Measurements from ENCODE around the gene TNF. TPM values are rescaled to one million over a fixed set of nuclear protein-coding genes. Genes with fewer than 3 reads are reported as not detected.

The TNF gene
- 100 to 1,000 TPM; 161 to 162 TPM for total RNA-seq

GRCh38 chr6:31575335-31575901, at the start of gene TNF:
Gene TNF, plus strand, starts transcription at chr6:31575565. Its CDS starts 177 bp downstream, at chr6:31575742.
- ChIA-PET CTCF (interaction anchor here (0.8 to 9.0 kb wide), 6 partner anchors 11 to 34 kb away, joined by 3 to 80 read pairs (median 18); partner anchors contain the start of genes ATP6V1G2, DDX39B, LST1 and NCR3), POLR2A (interaction anchor here (0.5 to 4.9 kb wide), 16 partner anchors 8 to 961 kb away, joined by 3 to 66 read pairs (median 5); partner anchors contain the start of genes DDX39B, LST1, NCR3 and NFKBIL1)

- CTCF ChIA-PET: no interaction called here
Measured at GRCh38 chr6:31525932-31526591, 49.3 kb upstream of the TNF start.

GRCh38 chr6:31528307-31528777, 47.0 kb upstream of the TNF start:
- POLR2A ChIA-PET: no interaction called here
- CTCF ChIA-PET: interaction anchor here (1.2 kb wide), 1 partner anchor 13 kb away, joined by 4 read pairs; the partner anchor contains the start of gene DDX39B

More at GRCh38 chr6:31525932-31526591, 49.3 kb upstream of the TNF start:
- POLR2A ChIA-PET: no interaction called here

- ChIA-PET CTCF (no interaction called here), POLR2A (interaction anchor here (0.6 to 0.9 kb wide), 2 partner anchors 105 to 344 kb away, joined by 3 read pairs; no protein-coding TSS in a partner anchor)
Measured at GRCh38 chr6:31528821-31529328, 46.5 kb upstream of the TNF start, which contains the start of gene MCCD1. Gene MCCD1, plus strand, starts transcription at chr6:31528962. Its CDS starts 53 bp downstream, at chr6:31529015.

GRCh38 chr6:31529329-31530150, 45.8 kb upstream of the TNF start:
- CTCF ChIA-PET: no interaction called here

GRCh38 chr6:31530659-31531058, 44.7 kb upstream of the TNF start:
- CTCF ChIA-PET: no interaction called here
- POLR2A ChIA-PET: no interaction called here

More at GRCh38 chr6:31529329-31530150, 45.8 kb upstream of the TNF start:
- POLR2A ChIA-PET: interaction anchor here (0.6 to 0.9 kb wide), 2 partner anchors 105 to 345 kb away, joined by 3 read pairs; no protein-coding TSS in a partner anchor

- POLR2A ChIA-PET: no interaction called here
- CTCF ChIA-PET: no interaction called here
Measured at GRCh38 chr6:31531162-31531561, 44.2 kb upstream of the TNF start.

GRCh38 chr6:31531771-31532643, 43.4 kb upstream of the TNF start:
- ChIA-PET CTCF (interaction anchor here (1.1 kb wide), 1 partner anchor 14 kb away, joined by 3 read pairs; the partner anchor contains the start of gene ATP6V1G2), POLR2A (interaction anchor here (0.8 kb wide), 1 partner anchor 9 kb away, joined by 3 read pairs; the partner anchor contains the start of gene DDX39B)

- CTCF ChIA-PET: interaction anchor here (1.1 kb wide), 1 partner anchor 13 kb away, joined by 3 read pairs; the partner anchor contains the start of gene ATP6V1G2
- POLR2A ChIA-PET: interaction anchor here (0.8 kb wide), 1 partner anchor 9 kb away, joined by 3 read pairs; the partner anchor contains the start of gene DDX39B
Measured at GRCh38 chr6:31532644-31533454, 42.5 kb upstream of the TNF start.

- POLR2A ChIA-PET: interaction anchor here (0.5 kb wide), 1 partner anchor 8 kb away, joined by 9 read pairs; no protein-coding TSS in a partner anchor
- CTCF ChIA-PET: interaction anchor here (0.8 kb wide), 1 partner anchor 65 kb away, joined by 3 read pairs; no protein-coding TSS in a partner anchor
Measured at GRCh38 chr6:31533455-31533841, 41.9 kb upstream of the TNF start.

- ChIA-PET CTCF (interaction anchor here (0.8 kb wide), 1 partner anchor 65 kb away, joined by 3 read pairs; no protein-coding TSS in a partner anchor), POLR2A (interaction anchor here (0.5 to 0.6 kb wide), 2 partner anchors 9 to 1874 kb away, joined by 3 to 9 read pairs; no protein-coding TSS in a partner anchor)
Measured at GRCh38 chr6:31534011-31534410, 41.4 kb upstream of the TNF start.

GRCh38 chr6:31534521-31535040, 40.8 kb upstream of the TNF start:
- ChIA-PET CTCF (interaction anchor here (1.4 kb wide), 1 partner anchor 64 kb away, joined by 3 read pairs; no protein-coding TSS in a partner anchor), POLR2A (interaction anchor here (0.6 kb wide), 1 partner anchor 1873 kb away, joined by 3 read pairs; no protein-coding TSS in a partner anchor)

GRCh38 chr6:31535538-31536324, 39.6 kb upstream of the TNF start:
- CTCF ChIA-PET: interaction anchor here (1.4 kb wide), 1 partner anchor 63 kb away, joined by 3 read pairs; no protein-coding TSS in a partner anchor
- POLR2A ChIA-PET: interaction anchor here (0.6 kb wide), 2 partner anchors 32 to 41 kb away, joined by 4 to 8 read pairs; no protein-coding TSS in a partner anchor

- ChIA-PET CTCF (interaction anchor here (1.3 to 24.4 kb wide), 4 partner anchors 7 to 58 kb away, joined by 3 to 348 read pairs (median 8); partner anchors contain the start of genes ATP6V1G2 and NCR3), POLR2A (no interaction called here)
Measured at GRCh38 chr6:31538805-31539400, 36.5 kb upstream of the TNF start.

- CTCF ChIA-PET: interaction anchor here (1.5 to 24.4 kb wide), 4 partner anchors 42 to 56 kb away, joined by 6 to 348 read pairs (median 10); partner anchors contain the start of genes LST1, LTB and NCR3
Measured at GRCh38 chr6:31540640-31541039, 34.7 kb upstream of the TNF start.

More at GRCh38 chr6:31540640-31541039, 34.7 kb upstream of the TNF start:
- POLR2A ChIA-PET: interaction anchor here (1.0 to 2.9 kb wide), 4 partner anchors 34 to 274 kb away, joined by 5 to 23 read pairs (median 11); partner anchors contain the start of genes C6orf47, MICB and TNF

Measured in activated CD8-positive, alpha-beta memory T cell treated with anti-CD3 and anti-CD28 coated beads for 36 hours (primary cell).